ENCODE data around the gene FCSK.

The FCSK gene

GRCh38 chr16:70422543-70422942, 31.9 kb upstream of the FCSK start:
- H3K4me3 Mint-ChIP-seq, result no peak overlapping the region
- H3K27ac Mint-ChIP-seq, result peak overlapping the region; percentile 50
- H3K27me3 Mint-ChIP-seq, result no peaks in the 10 kb centered on the region
- H3K4me1 Mint-ChIP-seq (ENCODE audit: low read depth), result peaks cover 50% of the 10 kb centered on the region
- no peaks in the 10 kb centered on the region for H3K9me3 Mint-ChIP-seq (ENCODE audit: low read depth)
- peaks cover under 1% of the 10 kb centered on the region for H3K36me3 Mint-ChIP-seq

DNA sequence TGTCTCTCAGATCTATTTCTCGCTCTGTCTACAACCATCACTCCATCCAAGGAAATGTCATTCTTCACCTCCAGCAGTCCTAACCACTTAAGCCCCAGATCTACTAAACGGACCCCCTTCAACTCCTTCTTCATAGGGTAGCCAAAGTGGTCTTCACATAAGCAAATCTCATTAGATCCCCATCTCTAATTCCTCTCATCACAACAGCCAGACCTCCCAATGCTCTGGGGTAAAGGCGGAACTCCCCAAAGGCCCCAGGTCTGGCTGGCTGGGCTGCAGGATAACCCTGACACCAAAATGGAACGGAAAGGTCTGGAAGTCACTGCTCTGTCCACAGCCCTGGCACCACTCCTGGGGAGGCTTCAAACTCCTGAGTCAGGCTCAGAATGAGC, 26.6 kb upstream of the FCSK start:
- peaks cover 52% of the 10 kb centered on the region for H3K4me1 Mint-ChIP-seq (ENCODE audit: low read depth)

GRCh38 chr16:70428178-70428998, 26.0 kb upstream of the FCSK start:
- peak overlapping the region; percentile 54 for H3K4me3 Mint-ChIP-seq
- no peaks in the 10 kb centered on the region for H3K9me3 Mint-ChIP-seq (ENCODE audit: low read depth)
- peak overlapping the region; percentile 64 for H3K27ac Mint-ChIP-seq
- H3K27me3 Mint-ChIP-seq, result no peaks in the 10 kb centered on the region
- peaks cover 54% of the 10 kb centered on the region for H3K4me1 Mint-ChIP-seq (ENCODE audit: low read depth)
- H3K36me3 Mint-ChIP-seq, result peaks cover 3% of the 10 kb centered on the region

More for the DNA sequence above, 26.6 kb upstream of the FCSK start:
- Mint-ChIP-seq H3K4me3 (no peak overlapping the region), H3K27me3 (no peaks in the 10 kb centered on the region), H3K9me3 (ENCODE audit: low read depth) (no peaks in the 10 kb centered on the region), H3K27ac (peak overlapping the region; percentile 75), H3K36me3 (peaks cover 3% of the 10 kb centered on the region)

DNA sequence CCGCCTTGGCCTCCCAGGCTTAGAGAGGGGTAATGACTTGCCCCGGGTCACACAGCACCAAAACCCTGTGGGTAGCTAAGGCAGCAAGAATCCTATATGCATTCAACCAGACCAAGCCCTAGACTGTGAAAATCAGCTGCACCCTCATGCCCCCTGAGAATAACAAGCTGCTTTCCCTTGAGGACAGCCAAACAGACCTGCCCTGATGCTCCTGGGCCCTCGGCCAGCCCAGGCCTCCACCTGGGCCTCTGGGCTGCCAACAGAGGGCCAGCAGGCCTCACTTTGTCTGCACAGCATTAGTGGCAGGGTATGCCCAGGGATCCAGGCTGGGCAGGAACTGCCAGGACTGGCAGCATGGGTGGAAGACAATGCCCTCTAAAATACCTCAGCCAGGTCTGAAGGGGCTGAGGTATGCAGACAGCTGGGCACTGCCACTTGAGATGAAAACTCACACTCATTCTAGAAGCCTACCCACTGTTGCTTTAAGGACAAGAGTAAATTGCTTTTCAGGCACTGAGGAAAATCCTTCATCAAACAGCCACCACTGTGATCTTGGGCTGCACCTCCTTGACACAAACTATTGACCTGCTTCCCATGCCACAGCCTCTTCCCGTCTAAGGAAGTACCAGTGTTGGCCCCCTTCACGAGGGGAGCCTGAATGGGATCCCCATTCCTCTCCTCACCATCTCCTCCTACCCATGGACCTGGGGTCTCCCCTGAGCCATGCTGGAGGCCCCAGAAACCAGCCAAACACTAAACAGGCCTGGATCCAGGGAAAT, 24.3 kb upstream of the FCSK start:
- Mint-ChIP-seq H3K4me3 (peak overlapping the region; percentile 73), H3K27ac (peak overlapping the region; percentile 92), H3K4me1 (ENCODE audit: low read depth) (peaks cover 69% of the 10 kb centered on the region), H3K9me3 (ENCODE audit: low read depth) (no peaks in the 10 kb centered on the region), H3K27me3 (no peaks in the 10 kb centered on the region), H3K36me3 (peaks cover 5% of the 10 kb centered on the region)

DNA sequence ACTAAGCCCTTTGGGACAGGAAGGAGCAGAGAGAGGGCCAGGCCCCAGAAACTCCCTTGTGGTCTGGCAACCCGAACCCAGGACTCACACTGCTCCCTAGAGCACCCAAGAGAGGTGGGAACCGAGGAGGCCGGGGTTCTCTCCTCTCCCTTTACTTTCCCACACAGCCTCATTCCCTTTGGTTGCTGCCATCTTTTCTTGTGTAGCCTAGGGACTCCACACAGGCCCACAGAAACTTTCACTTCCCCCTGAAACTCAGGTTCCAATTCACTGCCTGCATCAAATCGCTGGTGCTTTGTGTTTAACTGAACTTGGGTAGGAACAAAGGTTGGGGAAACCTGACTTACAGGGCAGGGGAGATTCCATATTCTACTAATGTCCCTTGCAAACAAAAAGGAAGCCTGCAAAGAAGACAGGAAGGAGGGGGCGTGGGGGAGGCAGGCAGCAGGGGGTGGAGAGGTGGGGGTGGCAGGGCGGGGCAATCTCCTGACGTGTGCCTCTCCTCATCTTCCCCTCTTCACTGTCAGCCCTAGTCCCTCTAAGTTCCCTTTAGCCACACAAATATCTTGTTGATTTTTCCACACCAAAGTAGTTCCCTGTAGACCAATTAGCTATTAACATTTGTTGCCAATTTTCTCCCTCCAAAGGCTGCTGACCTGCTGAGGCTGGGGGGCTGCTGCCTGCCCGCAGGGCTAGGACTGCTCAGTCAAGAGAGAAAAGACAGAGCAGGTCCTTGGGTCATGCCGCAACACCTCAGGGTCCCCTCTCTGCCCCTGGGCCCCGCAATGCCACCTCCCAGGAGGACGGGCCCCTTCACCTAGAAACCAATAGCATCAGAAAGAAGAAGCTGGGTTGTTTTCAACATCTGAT, 23.5 kb upstream of the FCSK start:
- Mint-ChIP-seq H3K27ac (peak overlapping the region; percentile 92), H3K36me3 (peaks cover 5% of the 10 kb centered on the region), H3K27me3 (no peaks in the 10 kb centered on the region), H3K4me1 (ENCODE audit: low read depth) (peaks cover 69% of the 10 kb centered on the region), H3K9me3 (ENCODE audit: low read depth) (no peaks in the 10 kb centered on the region), H3K4me3 (peak overlapping the region; percentile 73)

DNA sequence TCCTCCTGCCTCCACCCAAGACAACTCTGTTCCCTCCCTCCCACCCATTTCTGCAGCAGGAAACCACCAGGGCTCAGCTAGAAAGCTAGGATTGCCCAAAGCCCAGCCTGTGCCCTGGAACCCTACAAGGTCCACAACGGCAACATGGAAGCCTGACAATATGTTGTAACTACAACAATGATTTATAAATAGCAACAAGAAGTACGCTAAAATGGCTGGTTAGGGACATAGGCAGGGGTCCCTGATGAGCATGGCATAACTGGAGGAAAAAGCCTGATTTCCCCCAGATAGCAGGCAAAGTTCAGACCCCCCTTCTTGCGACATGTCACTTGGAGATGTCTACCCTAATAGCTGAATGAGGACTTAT, 22.1 kb upstream of the FCSK start:
- Mint-ChIP-seq H3K27me3 (no peaks in the 10 kb centered on the region), H3K27ac (peak overlapping the region; percentile 47), H3K36me3 (peaks cover 5% of the 10 kb centered on the region), H3K4me3 (no peak overlapping the region), H3K4me1 (ENCODE audit: low read depth) (peaks cover 78% of the 10 kb centered on the region), H3K9me3 (ENCODE audit: low read depth) (no peaks in the 10 kb centered on the region)

DNA sequence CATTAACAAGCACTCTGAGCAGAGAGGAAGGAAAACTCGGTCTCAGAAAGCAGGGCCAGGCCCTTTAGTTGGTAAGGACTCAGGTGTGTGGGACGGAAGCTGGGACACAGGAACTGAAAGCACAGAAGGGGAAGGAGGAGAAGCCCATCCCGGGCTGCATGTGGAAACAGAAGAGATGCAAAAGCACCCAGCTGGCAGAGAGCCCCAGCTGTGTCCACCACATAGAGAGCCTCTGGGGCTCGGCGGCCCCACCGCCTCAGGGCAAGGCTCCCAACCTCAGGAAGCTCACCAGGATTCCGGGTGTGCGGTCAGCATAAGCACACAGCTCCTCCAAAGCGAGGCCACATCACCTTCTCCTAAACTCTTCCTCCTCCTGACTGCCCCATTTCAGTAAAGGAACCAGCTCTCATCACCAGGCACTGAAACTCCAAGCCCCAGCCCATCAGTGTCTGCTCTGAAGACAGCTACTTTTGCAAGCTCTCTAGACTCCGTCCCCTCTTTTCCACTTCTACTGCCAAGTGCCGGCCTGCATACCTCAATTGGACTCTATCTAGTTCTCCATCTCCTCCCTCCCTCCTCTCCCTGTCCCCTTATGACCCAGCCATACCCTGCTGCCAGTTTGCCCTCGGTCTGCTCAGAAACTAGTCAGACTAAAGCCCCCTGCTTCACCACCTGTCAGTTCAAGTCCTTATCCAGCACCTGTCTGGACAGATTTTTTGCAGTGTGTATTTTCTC, 21.5 kb upstream of the FCSK start:
- H3K36me3 Mint-ChIP-seq, result peaks cover 2% of the 10 kb centered on the region
- H3K4me1 Mint-ChIP-seq (ENCODE audit: low read depth), result peaks cover 80% of the 10 kb centered on the region
- peak overlapping the region; percentile 47 for H3K27ac Mint-ChIP-seq
- no peaks in the 10 kb centered on the region for H3K27me3 Mint-ChIP-seq
- H3K4me3 Mint-ChIP-seq, result no peak overlapping the region
- no peaks in the 10 kb centered on the region for H3K9me3 Mint-ChIP-seq (ENCODE audit: low read depth)

DNA sequence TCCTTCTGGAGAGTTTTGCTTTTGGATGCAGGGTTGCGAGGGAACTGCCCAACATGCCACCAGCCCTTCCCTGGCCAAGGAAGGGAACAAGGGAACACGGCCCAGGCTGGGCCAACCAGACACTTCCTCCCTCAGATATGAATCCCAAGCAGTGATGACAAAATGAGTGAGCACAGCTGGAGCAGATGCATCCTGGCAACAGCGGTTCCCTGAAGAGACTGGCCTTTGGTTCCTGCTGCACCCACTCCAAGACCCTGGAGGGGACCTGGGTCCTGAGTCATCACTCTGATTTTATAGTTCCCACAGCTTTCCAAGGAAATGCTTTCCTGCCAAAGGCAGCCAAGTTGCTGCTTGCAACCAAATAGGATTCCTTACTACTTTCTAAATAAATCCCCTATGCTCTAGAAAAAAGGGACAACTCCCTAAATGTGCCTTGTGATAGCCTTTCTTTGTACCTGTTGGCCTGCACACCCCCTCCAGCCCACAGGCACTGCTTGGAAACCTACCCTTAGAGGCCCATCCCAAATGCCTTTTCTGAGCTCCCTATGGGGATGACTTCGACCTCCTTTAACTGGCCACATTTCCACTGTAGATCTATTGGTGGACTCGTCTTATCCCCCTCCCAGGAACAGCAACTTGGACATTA, 20.8 kb upstream of the FCSK start:
- no peak overlapping the region for H3K4me3 Mint-ChIP-seq
- H3K36me3 Mint-ChIP-seq, result peaks cover 2% of the 10 kb centered on the region
- H3K27ac Mint-ChIP-seq, result peak overlapping the region; percentile 68
- H3K9me3 Mint-ChIP-seq (ENCODE audit: low read depth), result no peaks in the 10 kb centered on the region
- H3K27me3 Mint-ChIP-seq, result no peaks in the 10 kb centered on the region
- peaks cover 78% of the 10 kb centered on the region for H3K4me1 Mint-ChIP-seq (ENCODE audit: low read depth)

DNA sequence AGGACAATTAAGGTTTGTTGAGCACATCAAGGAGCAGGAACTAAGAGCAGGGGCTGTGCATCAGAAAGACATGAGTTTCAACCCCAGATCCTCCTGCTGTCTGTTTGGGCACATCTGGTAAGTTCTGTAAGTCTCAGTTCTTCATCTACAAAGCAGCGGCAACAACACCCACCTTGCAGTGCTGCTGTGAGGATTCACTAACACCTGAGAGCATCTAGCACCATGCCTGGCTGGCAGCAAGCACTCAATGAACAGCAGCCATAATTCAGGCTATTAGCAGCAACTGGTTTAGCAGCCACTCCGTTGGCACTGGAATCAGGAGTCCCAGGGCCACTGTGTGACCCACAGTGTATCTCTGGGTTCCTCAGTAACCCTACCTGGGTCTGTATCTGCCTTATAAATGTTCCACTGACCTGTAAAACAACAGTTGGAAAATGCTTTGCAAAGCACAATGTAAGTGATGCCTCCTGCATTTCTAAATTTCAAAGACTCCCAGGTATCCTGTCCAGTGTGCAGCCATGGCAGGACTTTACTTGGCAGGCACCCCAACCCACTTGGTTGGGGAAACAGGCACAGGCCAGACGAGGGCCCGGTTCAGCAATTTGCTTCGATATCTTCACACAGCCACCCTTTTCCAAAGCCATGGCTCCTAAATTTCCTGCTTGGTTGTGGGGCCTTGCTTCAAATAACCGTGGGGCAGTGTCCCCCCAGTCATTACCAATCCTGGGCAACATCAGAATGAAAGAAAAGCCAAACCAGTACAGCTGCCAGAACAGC, 19.7 kb upstream of the FCSK start:
- H3K36me3 Mint-ChIP-seq, result peaks cover 2% of the 10 kb centered on the region
- peak overlapping the region; percentile 28 for H3K27ac Mint-ChIP-seq
- H3K9me3 Mint-ChIP-seq (ENCODE audit: low read depth), result no peaks in the 10 kb centered on the region
- H3K27me3 Mint-ChIP-seq, result no peaks in the 10 kb centered on the region
- H3K4me1 Mint-ChIP-seq (ENCODE audit: low read depth), result peaks cover 72% of the 10 kb centered on the region
- H3K4me3 Mint-ChIP-seq, result no peak overlapping the region

GRCh38 chr16:70437017-70437581, 17.3 kb upstream of the FCSK start:
- H3K4me1 Mint-ChIP-seq (ENCODE audit: low read depth), result peaks cover 53% of the 10 kb centered on the region
- H3K9me3 Mint-ChIP-seq (ENCODE audit: low read depth), result no peaks in the 10 kb centered on the region
- H3K27ac Mint-ChIP-seq, result peak overlapping the region; percentile 88

GRCh38 chr16:70437582-70438557, 16.5 kb upstream of the FCSK start:
- Mint-ChIP-seq H3K36me3 (peaks cover 2% of the 10 kb centered on the region), H3K27me3 (no peaks in the 10 kb centered on the region), H3K27ac (peak overlapping the region; percentile 88), H3K4me1 (ENCODE audit: low read depth) (peaks cover 45% of the 10 kb centered on the region), H3K9me3 (ENCODE audit: low read depth) (no peaks in the 10 kb centered on the region), H3K4me3 (peak overlapping the region; percentile 98)

More at GRCh38 chr16:70437017-70437581, 17.3 kb upstream of the FCSK start:
- Mint-ChIP-seq H3K27me3 (no peaks in the 10 kb centered on the region), H3K36me3 (peaks cover 2% of the 10 kb centered on the region), H3K4me3 (peak overlapping the region; percentile 98)

GRCh38 chr16:70438585-70438968, 15.8 kb upstream of the FCSK start:
- Mint-ChIP-seq H3K9me3 (ENCODE audit: low read depth) (no peaks in the 10 kb centered on the region), H3K4me3 (peak overlapping the region; percentile 98), H3K36me3 (peaks cover 2% of the 10 kb centered on the region), H3K27me3 (no peaks in the 10 kb centered on the region), H3K27ac (peak overlapping the region; percentile 88), H3K4me1 (ENCODE audit: low read depth) (peaks cover 39% of the 10 kb centered on the region)

All from activated naive CD8-positive, alpha-beta T cell (primary cell).